ENCODE results near the gene MRPL37.

GRCh38 chr1:54169068-54169467, 30.9 kb upstream of the MRPL37 start:
- TF ChIP-seq CTCF (IDR thresholded peaks at IDR 0.05) (no peak), POLR2A (IDR thresholded peaks at IDR 0.05) (no peak)
